NCI-H510A treated with DMSO at 0.1 percent for 48 hours (cell line): ENCODE measurements around the gene ZDHHC11.

Source experiments
- DNase-seq: peaks from one replicate; lab custom pipeline; 2025; lab: John Stamatoyannopoulos, UW

ZDHHC11 gene, protein sequence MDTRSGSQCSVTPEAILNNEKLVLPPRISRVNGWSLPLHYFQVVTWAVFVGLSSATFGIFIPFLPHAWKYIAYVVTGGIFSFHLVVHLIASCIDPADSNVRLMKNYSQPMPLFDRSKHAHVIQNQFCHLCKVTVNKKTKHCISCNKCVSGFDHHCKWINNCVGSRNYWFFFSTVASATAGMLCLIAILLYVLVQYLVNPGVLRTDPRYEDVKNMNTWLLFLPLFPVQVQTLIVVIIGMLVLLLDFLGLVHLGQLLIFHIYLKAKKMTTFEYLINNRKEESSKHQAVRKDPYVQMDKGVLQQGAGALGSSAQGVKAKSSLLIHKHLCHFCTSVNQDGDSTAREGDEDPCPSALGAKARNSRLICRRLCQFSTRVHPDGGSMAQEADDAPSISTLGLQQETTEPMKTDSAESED

GRCh38 chr5:850511-851006 is at the start of gene ZDHHC11:
Gene ZDHHC11 (minus strand): TSS chr5:850986. CDS start chr5:850602, 384 bp downstream.
- no peak for DNase-seq

DNA sequence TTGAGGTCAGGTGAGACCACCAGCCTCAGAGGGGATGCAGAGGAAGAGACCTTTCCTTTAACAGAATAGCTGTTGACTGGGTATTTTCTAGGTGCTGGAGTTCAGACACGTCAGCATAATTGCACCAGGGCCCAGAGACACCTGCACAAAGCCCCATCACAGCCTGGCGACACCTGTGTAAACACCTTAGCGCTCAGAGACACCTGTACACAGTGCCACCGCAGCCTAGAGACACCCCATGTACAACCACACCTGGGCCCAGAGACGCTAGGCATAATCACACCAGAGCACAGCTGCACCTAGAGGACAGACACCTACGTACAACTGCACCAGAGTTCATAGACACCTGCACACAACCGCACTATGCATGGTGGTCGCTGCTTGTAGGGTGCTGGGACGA is 42.9 kb upstream of the ZDHHC11 start:
- peak; percentile 80 for DNase-seq

GRCh38 chr5:893137-893506 is 42.3 kb upstream of the ZDHHC11 start:
- DNase-seq, result no peak

GRCh38 chr5:892394-893136 is 41.8 kb upstream of the ZDHHC11 start, which contains the start of the genes BRD9 and TRIP13:
Gene BRD9 (minus strand): TSS chr5:892801. CDS start chr5:892657, 144 bp downstream.
Gene TRIP13 (plus strand): TSS chr5:892884. CDS start chr5:892999, 115 bp downstream.
- DNase-seq, result peak; percentile 90

- peak; percentile 71 for DNase-seq
These were observed 41.1 kb upstream of the ZDHHC11 start for GRCh38 chr5:891837-892393.

- no peak for DNase-seq
These were observed 40.5 kb upstream of the ZDHHC11 start for GRCh38 chr5:891117-891836.

DNA sequence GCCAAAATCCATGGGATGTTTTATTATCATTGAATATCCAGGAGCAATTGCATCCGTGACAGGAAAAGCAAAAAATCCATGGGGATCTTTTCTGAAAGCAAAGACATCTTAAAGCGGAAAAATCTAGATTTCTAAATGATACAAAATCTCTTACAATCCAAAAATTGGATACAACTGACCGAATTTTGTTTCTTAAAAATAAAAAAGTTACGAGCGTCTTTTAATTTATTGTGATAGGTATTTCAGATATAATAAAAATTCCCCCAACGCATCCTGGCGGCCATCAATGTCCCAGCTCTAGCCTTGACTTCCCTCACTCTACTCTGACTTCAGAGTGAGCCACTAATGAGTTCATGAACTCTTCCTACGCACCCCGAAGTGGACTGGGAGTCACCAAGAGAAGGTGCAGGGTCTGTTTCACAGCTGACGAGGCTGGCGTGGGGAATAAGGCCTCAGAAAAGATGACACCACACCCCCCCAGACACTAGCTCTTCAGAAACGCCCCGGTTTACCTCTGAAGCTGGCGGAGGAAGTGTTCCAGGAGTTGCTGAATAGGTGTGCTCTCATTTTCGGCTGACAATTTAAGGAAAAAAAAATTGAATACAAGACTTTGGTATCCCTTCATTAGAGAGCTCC is 38.4 kb upstream of the ZDHHC11 start:
- no peak for DNase-seq

GRCh38 chr5:888638-889035 is 37.9 kb upstream of the ZDHHC11 start:
- no peak for DNase-seq

- no peak for DNase-seq
These were observed 37.3 kb upstream of the ZDHHC11 start for GRCh38 chr5:887947-888637.

- peak; percentile 43 for DNase-seq
These were observed 36.0 kb upstream of the ZDHHC11 start for GRCh38 chr5:886716-887325.

DNA sequence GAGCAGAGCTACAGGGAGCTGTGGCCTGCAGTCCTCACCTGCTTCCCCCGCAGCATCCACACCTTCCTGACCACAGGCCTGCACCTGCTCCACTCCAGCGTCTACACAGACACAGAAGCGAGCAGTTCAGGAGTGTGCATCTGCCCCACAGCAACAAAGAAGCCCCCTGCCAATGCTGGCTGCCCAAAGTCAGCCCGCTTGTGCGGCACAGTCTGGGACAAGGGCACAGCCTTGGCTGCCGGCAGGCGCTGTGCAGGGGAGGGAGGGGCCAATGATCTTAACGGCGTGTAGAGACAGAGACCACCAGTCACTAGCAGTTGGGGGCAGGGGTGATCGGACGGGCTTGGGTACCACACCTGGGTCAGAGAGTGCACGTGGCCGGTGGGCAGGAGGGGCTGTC is 35.2 kb upstream of the ZDHHC11 start:
- no peak for DNase-seq

GRCh38 chr5:885529-885928 is 34.7 kb upstream of the ZDHHC11 start:
- peak; percentile 31 for DNase-seq

DNA sequence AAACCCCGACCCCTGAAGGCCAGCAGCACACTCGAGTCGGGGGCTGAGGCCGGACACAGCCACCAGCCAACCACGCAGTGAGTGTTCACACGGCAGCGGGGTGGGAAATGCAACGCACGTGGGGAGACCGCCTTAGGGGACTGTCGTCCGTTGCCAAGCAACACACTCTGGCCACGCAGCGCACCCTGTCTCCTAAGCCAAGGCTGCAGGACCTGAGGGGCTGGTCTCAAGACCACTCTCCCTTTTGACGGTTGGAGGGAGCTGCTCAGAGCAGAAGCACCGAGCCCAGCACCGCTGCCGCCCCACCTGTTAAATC is 34.3 kb upstream of the ZDHHC11 start:
- no peak for DNase-seq

- no peak for DNase-seq
These were observed 33.8 kb upstream of the ZDHHC11 start for GRCh38 chr5:884345-885126.

DNA sequence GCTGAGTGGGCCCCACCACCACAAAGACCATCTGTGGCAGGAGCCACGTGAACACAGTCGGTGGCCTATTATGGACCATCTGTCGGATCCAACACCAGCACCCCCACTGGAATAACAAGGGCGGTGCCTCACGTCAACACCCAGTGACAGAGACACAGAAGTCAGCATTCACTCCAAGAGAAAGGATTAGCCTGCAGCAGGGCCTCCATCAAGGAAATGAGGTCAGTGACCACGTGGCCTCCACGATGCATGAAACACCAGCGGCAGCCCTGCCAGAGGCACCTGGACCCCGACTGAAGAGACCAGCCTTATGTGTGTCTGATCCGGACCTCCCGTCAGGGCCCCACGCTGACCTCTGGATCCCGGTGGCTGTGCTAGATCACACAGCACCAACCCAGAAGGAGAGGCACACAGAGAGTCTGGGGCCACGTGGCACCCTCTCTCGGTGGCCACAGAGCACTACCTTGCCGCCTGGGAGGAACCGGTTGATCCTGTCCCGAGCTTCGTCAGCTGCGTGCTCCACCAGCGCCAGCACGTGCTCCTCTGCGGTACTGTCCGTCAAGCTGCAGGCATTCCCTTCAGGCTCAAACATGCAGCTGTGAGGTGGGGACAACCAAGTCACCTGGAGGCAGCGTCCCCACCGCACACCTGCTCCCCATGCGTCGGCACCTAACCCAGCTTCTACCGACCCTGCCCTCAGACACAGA is 32.8 kb upstream of the ZDHHC11 start:
- no peak for DNase-seq

DNA sequence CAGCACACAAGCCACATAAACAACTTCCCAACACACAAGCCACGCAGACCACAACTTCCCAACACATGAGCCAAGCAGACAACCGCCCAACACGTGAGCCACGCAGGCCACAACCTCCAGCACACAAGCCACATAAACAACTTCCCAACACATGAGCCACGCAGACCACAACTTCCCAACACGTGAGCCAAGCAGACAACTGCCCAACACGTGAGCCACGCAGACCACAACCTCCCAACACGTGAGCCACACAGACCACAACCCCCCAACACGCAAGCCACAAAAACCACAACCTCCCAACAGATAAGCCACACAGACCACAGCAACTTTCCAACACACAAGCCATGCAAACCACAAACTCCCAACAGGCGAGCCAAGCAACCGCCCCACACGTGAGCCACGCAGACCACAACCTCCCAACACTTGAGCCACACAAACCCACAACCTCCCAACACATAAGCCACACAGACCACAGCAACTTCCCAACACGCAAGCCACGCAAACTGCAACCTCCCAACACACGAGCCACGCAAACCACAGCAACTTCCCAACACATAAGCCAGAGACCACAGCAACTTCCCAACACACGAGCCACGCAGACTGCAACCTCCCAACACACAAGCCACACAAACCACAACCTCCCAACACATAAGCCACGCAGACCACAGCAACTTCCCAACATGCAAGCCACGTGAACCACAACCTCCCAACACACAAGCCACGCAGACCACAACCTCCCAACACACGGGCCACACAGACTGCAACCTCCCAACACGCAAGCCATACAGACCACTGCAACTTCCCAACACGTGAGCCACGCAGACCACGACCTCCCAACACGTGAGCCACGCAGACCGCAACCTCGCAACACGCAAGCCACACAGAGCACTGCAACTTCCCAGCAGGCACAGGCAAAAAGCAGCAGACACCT is 31.7 kb upstream of the ZDHHC11 start:
- DNase-seq, result no peak

- DNase-seq, result no peak
These were observed 30.8 kb upstream of the ZDHHC11 start for GRCh38 chr5:881551-881935.
